Measurements from ENCODE around the gene ALG2. TPM values are rescaled to one million over a fixed set of nuclear protein-coding genes. Genes with fewer than 3 reads are reported as not detected.

Gene ALG2
- total and polyA plus RNA-seq, 9 of the 15 experiments (the other 6 are each of a cell fraction or from before 2014, with no cell fraction given): 4.9 to 41.9 (median 20.2) TPM

- no peak for TF ChIP-seq ETS1 (conservative IDR thresholded peaks at IDR 0.05; ENCODE audit: control insufficient read depth, low read depth, low read length)
- 0 out of 4 replicates have a peak, but pooled peaks of 1 of the 2 experiments have one; percentile 26 for TF ChIP-seq MAZ (CRISPR knock-in tag; conservative IDR thresholded peaks at IDR 0.05 in 1 of 2, IDR thresholded peaks at IDR 0.05 in 1 of 2)
- TF ChIP-seq ATF1 (CRISPR knock-in tag; IDR thresholded peaks at IDR 0.05): no peak
- TF ChIP-seq ATF1 (tag; IDR thresholded peaks at IDR 0.05): peak; percentile 58
- 0 out of 2 replicates have a peak, but pooled peaks have one; percentile 53 for TF ChIP-seq ZNF644 (tag; IDR thresholded peaks at IDR 0.05; ENCODE audit: low read depth)
- no peak for TF ChIP-seq ZFPM2 (CRISPR knock-in tag; IDR thresholded peaks at IDR 0.05)
- TF ChIP-seq L3MBTL2 (IDR thresholded peaks at IDR 0.05): peak; percentile 93
- TF ChIP-seq ZNF778 (CRISPR knock-in tag; IDR thresholded peaks at IDR 0.05): no peak
- no peak for TF ChIP-seq ZNF695 (CRISPR knock-in tag; IDR thresholded peaks at IDR 0.05)
- no peak for TF ChIP-seq FUS (optimal IDR thresholded peaks at IDR 0.05; ENCODE audit: low read depth, low read length)
- TF ChIP-seq TEAD1 (CRISPR knock-in tag; IDR thresholded peaks at IDR 0.05): no peak; a peak in 1 of 4 replicates
- TF ChIP-seq ZNF124 (CRISPR knock-in tag; IDR thresholded peaks at IDR 0.05): no peak
- TF ChIP-seq ZNF347 (CRISPR knock-in tag; IDR thresholded peaks at IDR 0.05; ENCODE audit: low read depth): no peak
- no peak for TF ChIP-seq ID3 (CRISPR knock-in tag; IDR thresholded peaks at IDR 0.05)
- 0 out of 2 replicates have a peak, but pooled peaks have one; percentile 45 for TF ChIP-seq ID3 (tag; IDR thresholded peaks at IDR 0.05)
- no peak for TF ChIP-seq GTF2F1 (IDR thresholded peaks at IDR 0.05; ENCODE audit: low read depth, low read length)
- peak; percentile 42 for TF ChIP-seq PHF20 (IDR thresholded peaks at IDR 0.05; ENCODE audit: partially characterized antibody)
- no peak for TF ChIP-seq MXD1 (CRISPR knock-in tag; IDR thresholded peaks at IDR 0.05; ENCODE audit: borderline replicate concordance, poor library complexity, severe bottlenecking)
- TF ChIP-seq KAT7 (CRISPR knock-in tag; IDR thresholded peaks at IDR 0.05; ENCODE audit: borderline replicate concordance): no peak
- no peak for TF ChIP-seq RHOXF2B (CRISPR knock-in tag; conservative IDR thresholded peaks at IDR 0.05)
- TF ChIP-seq SMAD4 (CRISPR knock-in tag; conservative IDR thresholded peaks at IDR 0.05): peak; percentile 76
- peak; percentile 23; the same call in 1 of the 2 replicates for TF ChIP-seq PHF8 (IDR thresholded peaks at IDR 0.05; ENCODE audit: borderline replicate concordance, low read length)
- TF ChIP-seq CBX2 (IDR thresholded peaks at IDR 0.05; ENCODE audit: insufficient read depth, low read length, poor library complexity, severe bottlenecking): no peak
- TF ChIP-seq ZBED1 (IDR thresholded peaks at IDR 0.05): no peak
- TF ChIP-seq ZNF146 (CRISPR knock-in tag; IDR thresholded peaks at IDR 0.05; ENCODE audit: unreplicated experiment): no peak
- peak; percentile 70 for TF ChIP-seq USF1 (CRISPR knock-in tag; IDR thresholded peaks at IDR 0.05)
Measured at GRCh38 chr9:99259231-99259918, 37.6 kb upstream of the ALG2 start (continued).
